Jurkat, Clone E6-1 (cell line): ENCODE data around the gene FDPS. TPM values are rescaled to one million over a fixed set of nuclear protein-coding genes. Genes with fewer than 3 reads are reported as not detected.
A peak's percentile ranks its signal among the peaks of the same experiment; 100 is the strongest.

ENCODE experiments used
- DNase-seq: peaks from one replicate; pipeline ENCODE4 v3.0.0-alpha.2; 2011; ENCODE audit warnings: low read depth, low spot score
- H3K4me3 ChIP-seq: 2 replicates; pipeline ENCODE4 v1.5.1; 2011; ENCODE audit warnings: mild to moderate bottlenecking, low read length, control low read depth, moderate library complexity
- polyA plus RNA-seq: library from polyadenylated mRNA; unstranded; fragments of >200 nt; gene quantifications from one replicate; pipeline ENCODE4 v1.2.1, GENCODE V29; 2012; ENCODE audit warnings: missing spikeins; ENCODE audit not compliant: insufficient read length, insufficient read depth

FDPS gene
- 460 TPM for polyA plus RNA-seq

DNA sequence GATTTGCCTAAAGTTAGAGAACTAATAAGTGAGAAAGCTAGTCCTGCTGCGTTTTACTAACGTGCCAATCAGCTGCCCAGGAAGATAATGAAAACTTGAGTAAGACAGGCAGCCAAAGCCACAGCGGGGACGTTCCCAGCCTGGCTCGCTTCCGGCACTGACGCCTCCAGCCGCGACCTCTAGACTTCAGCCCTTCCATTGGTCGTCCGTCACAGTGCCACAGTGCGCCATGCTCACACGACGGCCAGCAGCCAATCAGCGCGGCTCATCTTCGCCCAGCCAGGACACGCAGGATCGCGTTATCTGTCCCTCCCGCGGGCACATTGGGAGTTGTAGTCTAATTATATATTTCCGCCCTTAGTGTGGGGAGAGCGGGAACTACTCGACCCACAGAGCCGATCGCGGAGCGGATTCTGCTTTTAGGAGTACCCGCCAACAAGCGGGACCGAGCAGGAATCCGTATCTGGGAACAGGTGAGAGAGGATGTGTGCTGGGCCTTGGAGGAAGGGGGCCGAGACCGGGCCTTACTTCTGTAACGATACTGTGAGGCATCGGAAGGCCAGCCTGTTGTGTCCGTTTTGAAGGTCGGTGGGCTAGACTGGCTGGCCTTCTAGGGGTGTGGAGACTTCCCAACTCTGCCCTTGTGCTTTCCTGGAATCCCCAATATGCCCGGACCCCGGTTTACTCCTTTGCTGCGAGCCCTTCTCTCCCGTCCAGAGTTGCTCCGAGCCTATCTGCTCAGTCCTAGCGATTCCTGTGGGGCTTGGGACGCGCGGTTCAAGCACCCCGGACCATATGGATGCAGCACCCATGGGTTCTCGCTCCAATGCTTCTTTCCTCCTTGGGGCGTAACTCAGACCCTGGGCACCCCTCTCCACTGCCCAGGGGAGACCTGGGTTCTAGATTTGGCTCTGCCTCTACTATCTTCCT is at the start of gene FDPS:
TSS of gene FDPS (plus strand) at position 374 of the 930 bp plus-strand sequence. CDS start 924 bp downstream, outside the sequence.
- peak; percentile 99 for DNase-seq
- peak within 1 kb of the TSS; percentile 83 for H3K4me3 ChIP-seq

DNA sequence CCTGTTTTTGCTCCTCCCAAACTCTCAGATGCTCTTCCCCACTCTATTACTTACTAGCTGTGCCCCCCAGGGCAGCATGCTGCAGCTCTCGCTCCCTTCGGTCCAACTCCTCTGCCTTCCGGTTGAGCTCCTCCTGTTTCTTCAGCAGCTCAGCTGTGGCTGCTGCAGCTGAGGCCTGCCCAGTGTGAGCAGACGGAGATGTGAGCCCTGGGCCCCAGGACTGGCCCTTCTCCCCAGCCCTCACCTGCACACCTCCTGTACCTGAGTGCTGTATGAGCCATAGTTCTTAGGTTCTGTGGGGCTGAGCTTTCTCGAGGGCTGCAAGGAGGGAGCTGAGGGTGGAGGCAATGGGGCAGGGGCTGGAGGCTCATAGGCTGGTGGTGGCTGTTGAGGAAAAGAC is 48.4 kb upstream of the FDPS start:
- no peak overlapping the region for H3K4me3 ChIP-seq
- DNase-seq, result no peak

DNA sequence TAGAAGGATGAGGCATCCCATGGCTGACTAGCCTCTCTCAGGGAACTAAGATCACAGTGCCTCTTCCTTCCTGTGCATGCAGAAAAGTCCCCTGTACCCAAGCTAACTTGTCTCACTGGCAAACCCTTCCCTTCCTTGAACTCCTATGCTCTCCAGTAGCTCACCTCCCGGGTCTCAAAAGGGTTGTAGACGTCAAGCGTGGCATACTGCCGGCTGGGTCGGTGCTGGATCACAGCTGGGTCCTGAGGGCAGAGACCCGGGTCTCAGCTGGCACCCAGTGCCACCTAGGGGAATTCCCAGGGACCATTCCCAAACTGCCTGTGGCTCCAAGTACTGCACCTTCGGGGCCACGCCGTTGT is 47.2 kb upstream of the FDPS start:
- H3K4me3 ChIP-seq, result peak overlapping the region; percentile 96
- DNase-seq, result no peak

DNA sequence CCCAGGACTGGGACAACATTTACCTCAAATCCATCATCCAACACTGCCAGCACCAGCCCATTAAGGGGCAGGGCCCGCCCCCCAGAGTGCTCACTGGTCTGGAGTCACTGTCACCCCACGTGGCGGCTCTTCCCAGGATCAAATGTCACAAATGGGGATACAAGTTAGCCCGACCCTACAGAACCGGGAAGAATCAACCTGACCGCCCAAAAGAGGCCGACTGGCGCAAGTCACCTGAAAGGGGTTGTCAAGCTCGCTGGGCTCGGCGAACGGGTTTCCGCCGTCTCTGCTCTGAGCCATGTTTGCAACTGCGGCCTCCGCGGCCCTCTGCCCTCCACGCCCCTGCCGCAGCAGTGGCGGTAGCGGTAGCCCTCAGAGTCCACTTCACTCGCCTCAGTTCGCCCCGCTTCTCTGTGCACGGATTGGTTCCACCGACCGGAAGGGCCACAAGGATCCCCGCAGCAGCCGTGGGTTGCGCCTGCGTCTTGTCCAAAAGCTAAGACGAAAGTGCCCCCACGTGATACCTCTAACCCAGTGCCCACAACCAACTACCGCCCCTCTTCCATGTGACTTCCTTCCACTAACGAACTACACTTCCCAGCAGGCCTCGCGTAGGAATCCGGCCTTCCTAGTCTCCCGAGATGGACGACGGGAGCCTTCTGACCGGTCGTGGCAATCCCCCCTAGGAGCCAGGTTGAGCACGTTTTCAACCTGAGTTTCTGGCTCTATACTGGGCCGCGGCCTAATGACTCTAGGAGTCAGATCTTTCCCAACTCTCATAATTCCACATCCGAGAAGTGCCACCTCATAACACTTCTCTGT is 46.6 kb upstream of the FDPS start, which contains the start of gene SCAMP3:
TSS of gene SCAMP3 (minus strand) at position 509 of the 822 bp plus-strand sequence. CDS start at position 300, 209 bp downstream.
- peak; percentile 94 for DNase-seq
- peak within 1 kb of the TSS; percentile 96 for H3K4me3 ChIP-seq

DNA sequence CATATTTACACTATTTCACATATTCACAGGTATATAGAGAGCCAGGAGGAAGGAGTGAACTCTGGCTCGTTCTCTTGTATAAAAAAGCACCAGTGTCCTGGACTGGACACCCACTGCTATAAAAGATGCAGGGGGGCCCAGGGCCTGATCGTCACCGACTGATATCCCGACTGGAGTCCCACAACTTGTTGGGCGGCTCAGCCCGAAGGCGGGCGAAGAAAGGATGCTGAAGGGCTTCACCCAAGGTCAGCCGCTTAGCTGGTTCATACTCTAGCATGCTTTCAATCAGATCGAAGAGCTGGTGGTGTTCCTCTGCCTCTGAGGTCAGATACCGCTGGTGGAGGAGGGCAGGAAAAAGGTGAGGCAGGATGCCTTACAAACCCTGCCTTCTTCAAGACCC is 45.6 kb upstream of the FDPS start:
- DNase-seq, result no peak
- no peak overlapping the region for H3K4me3 ChIP-seq

DNA sequence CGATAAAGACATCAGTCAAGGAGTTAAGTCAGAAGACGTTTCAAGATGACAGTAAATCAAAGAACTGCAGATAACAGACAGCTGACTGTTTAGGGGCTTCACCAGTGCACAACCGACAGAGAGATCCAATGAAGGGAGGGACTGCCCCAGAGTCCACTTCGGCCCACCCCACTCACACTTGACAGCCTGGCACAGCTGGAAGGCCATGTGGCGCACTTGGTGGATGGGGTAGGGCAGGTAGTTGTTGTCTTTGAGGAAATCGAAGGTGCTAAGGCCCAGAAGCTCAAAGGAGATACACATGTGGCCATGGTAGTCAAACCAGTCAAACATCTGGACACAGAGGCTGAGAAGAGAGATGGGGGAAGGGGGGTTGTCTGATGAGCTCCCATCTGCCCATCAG is 42.1 kb upstream of the FDPS start:
- H3K4me3 ChIP-seq, result no peak overlapping the region
- DNase-seq, result no peak

DNA sequence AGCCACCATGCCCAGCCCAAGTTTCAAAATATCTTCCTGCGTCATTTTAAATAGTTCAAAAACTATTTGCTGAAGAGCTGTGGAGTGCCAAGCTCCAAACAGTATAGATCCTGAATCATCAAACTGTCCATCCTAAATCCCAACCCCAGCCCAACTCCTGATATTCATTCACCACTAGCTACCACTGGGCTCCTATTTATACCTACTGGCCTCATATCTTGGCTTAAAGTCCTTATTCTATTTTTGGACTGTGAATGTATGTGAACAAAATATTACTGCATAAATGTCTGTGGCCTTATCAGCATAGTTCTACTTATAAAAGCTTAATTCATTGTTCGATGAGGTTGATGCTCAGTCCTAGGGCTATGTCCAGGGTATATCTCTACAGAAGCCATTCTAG is 41.3 kb upstream of the FDPS start:
- no peak overlapping the region for H3K4me3 ChIP-seq
- no peak for DNase-seq

DNA sequence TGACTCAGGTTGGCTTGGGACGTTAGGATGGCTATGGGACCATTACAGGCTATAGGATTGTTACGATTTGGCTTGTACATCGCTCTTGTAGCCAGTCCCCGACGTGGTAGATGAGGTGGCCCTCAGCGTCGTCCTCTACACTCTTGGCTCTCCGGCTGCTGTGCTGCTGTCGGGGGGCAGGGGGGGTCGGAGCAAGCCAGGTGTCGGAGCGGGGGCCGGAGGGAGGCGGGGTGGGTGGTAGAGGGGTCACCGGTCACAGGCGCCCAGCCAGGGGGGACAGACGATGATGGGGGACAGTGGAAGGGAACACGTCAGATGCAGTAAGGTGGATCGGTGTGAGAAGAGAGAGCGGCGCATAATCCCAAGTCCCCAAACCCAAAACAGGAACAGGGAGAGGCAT is 40.0 kb upstream of the FDPS start:
- no peak overlapping the region for H3K4me3 ChIP-seq
- DNase-seq, result no peak

DNA sequence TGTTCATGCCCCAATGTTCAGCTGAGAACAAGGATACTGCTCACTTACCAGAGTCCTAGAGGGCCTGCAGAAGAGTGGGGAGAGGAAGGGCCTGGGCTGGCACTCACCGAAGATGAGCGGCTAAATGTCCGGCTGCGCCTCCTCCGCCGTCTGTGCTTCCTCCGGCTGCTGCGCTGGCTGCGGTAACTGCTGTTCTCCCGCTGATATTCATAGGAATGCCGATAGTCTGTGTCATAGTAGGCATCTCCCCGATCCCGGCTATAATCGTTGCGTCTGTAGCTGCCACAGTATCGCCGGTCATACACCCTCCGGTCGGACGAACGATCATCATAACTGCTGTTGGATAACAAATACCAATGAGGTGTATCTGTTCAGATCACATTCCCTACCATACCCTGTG is 39.3 kb upstream of the FDPS start:
- no peak overlapping the region for H3K4me3 ChIP-seq
- DNase-seq, result no peak

DNA sequence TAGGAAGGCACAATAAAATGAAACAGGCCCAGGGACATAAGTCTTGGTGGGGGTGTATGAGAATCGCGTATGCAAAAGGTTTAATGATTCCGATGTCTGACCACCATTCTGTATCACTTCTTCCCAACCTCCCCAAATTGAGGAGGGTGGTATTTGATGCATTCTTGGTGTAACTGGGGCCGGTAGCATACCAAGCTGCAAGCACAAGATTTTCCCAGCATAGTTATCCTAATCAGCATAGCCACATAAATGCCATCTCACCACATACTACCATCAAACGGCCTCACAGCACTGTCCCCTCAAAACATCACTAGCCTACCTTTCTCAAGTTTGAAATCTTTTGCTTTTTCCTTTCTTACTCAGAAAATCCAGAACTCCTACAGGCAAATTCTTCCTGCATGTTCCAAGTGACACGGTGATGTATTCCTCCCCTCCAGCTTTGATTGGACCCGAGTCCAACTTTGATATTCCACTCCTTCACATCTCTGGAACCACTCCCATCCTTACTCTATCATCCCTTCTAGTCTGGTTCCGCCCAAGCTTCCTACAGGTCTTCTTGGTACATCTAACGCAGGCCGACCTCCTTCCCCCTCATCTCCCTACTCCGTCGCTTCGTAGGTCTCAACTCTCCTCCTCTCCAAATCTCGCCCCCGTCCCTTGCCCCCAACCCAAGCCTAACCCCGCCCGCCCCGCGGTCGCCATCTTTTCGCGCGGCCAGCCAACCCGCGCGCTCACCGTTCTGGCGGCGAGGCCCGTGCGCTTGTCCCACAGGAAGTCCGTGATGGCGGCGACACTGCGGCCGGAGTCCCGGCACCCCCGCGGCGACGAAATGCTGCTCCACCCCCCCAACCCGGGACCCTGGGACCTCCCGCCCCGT is 36.0 kb upstream of the FDPS start:
- DNase-seq, result no peak

DNA sequence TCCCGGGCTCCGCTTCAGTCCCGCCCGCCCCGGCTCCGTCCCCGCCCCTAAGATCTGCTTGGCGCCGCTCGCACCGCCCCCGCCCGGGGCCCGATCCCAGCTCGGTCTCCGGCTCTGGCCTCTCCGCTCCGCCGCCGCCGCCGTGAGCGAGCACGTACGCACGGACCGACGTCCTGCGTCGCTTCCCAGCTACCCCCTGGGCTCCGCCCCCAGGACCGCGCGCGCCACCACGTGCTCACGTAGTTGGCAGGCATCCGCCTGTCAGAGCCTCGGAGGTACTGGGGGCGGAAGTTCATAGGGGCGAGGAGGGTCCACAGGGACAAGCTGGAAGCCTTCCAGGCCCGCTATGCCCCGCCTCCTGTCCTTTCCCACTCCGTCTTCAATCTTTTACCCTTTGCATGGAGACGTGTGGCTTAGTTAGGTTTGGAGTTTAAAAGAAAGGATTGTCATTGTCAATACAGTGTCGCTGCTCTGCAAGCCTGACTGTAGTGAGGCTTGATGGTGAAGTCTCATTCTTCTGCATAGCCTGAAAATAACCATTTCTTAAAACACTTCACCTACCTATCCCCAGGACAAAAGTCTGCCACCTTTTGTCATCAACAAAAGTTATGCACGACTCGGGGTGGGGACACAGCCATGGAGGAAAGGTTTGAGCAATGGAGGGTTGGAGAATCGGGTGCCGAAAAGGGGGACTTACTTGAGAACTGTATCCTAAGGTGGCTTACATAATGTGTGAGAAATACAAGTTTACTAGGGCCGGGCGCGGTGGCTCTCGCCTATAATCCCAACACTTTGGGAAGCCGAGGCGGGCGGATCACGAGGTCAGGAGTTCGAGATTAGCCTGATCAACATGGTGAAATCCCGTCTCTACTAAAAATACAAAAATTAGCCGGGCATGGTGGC is 35.1 kb upstream of the FDPS start, which contains the start of gene CLK2:
TSS of gene CLK2 (minus strand) at position 162 of the 903 bp plus-strand sequence. CDS start 2,527 bp downstream, outside the sequence.
- DNase-seq, result peak; percentile 92
- H3K4me3 ChIP-seq, result peak within 1 kb of the TSS; percentile 68

More for the DNA sequence above, 36.0 kb upstream of the FDPS start:
- peak overlapping the region; percentile 68 for H3K4me3 ChIP-seq

DNA sequence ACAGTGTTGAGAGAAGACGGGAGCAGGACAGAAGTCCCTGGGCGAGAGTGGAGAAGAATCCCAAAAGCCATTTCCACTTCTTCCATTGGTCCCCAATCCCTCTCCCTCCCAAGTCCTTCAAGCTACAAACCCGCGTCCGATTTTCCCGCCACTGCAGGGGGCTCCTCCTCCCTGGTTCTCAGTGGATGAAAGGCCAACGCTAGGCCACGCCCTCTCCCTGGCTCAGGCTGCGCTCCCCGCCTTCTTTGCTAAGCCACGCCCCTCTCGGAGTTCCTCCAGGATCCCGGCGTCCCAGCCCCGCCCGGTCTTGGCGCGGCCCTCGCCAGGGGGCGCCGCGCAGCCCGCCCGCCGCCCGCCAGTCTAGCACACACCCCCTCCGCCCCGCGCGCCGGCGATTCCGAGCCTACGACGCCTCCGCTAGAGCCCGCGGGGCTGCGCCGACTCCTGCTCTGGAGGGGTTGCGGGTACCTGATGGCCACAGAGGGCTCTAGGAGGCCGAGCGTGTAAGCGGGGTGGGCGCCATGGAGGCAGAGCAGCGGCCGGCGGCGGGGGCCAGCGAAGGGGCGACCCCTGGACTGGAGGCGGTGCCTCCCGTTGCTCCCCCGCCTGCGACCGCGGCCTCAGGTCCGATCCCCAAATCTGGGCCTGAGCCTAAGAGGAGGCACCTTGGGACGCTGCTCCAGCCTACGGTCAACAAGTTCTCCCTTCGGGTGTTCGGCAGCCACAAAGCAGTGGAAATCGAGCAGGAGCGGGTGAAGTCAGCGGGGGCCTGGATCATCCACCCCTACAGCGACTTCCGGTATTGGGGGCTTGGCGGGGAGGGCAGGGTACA is 31.4 kb upstream of the FDPS start, which contains the start of gene HCN3:
TSS of gene HCN3 (plus strand) at position 394 of the 832 bp plus-strand sequence. CDS start at position 522, 128 bp downstream.
- peak; percentile 91 for DNase-seq
- H3K4me3 ChIP-seq, result peak within 1 kb of the TSS; percentile 76

DNA sequence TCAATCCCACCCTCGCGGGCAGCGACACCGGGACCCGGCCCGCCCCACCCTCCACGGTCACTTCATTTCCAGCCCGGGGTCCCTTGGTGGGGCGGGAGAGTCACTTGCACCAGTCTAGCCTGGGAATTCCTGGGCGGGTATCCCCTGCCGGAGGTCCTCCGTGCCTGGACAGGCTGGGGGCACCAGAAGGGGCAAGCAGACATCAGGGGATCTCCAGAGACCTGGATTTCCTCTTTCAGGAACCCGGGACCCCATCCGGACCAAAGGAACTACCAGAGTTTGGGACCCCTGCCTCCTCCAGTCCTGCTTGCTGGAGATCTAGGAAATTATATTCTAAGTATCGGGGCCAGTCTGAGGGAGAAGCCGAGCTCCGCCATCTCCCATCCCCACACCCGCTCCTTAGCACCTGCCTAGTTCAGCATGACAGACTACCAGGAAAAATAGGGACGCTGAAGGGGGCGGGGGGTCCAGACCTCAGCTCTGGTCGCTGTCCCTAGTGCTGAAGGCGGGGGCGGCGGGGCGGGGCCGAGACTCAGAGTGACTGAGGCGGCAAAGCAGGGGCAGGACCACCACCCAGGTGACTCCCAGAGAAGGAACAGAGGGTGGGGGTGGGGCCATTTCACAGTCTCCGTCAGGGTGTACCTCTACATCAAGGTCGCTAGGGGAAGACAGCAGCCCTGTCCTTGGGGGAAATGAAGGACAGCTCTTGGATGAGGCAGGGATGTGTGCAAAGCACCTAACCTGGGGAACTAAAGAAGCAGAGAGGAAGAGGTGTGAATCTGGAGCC is 30.6 kb upstream of the FDPS start:
- peak overlapping the region; percentile 76 for H3K4me3 ChIP-seq
- DNase-seq, result peak; percentile 77

DNA sequence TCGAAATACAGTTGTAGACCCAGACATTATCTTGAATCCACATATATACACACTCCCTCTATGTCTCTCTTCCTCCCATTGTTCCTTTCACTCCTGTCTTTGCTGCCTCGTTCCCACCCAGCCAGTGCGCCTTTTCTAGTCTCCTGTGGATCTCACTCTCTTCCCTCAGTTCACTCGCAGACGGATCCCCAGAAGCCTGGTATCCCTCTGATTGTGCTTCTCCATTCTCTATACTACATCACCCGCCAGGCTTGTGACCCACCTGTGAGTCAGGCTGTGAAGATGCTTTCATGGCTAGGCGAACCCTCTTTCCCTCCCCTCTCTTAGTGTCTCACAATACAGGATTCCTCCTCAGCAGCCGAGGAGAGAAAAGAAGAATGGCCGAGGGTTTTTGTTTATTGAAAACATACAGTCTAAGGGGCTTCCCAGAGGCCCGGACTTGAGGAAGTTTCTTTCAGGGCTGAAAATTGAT is 29.9 kb upstream of the FDPS start:
- DNase-seq, result no peak
- H3K4me3 ChIP-seq, result peak overlapping the region; percentile 76; the same call in 1 of the 2 replicates

DNA sequence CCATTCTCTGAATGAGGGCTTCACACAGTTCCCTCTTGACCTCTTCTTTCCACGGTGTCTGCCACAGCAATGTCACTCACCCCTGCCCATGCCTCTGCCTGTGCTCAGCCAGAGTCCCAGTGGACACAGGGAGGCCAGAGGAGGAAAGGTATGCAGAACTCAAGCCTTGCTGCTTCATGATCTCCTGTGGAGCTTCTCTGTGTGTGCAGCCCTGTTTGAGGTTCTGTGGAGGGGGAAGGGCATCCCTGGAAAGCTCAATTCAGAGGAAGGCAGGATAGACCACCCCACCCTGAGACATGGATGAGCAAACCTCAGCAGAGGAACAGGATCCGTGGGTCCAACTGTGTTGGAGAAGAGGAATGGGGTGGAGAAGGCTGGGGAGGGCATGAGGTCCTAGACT is 29.4 kb upstream of the FDPS start:
- no peak overlapping the region for H3K4me3 ChIP-seq
- no peak for DNase-seq

DNA sequence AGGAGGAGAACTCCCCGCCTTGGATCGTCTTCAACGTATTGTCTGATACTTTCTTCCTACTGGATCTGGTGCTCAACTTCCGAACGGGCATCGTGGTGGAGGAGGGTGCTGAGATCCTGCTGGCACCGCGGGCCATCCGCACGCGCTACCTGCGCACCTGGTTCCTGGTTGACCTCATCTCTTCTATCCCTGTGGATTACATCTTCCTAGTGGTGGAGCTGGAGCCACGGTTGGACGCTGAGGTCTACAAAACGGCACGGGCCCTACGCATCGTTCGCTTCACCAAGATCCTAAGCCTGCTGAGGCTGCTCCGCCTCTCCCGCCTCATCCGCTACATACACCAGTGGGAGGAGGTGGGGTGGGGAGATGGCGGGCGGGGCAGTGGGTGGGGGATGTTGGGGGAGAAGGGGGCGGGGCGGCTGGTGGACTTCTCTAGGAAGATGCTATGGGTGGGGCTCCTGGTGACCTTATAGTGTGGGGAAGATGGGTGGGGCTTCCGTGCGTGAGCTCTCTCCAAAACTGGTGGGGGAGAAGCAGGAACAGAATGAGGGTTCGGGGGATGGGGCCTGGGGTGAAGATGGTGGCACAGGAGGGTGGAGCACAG is 26.1 kb upstream of the FDPS start:
- no peak for DNase-seq
- no peak overlapping the region for H3K4me3 ChIP-seq
